Stimulated activated CD4-positive, alpha-beta T cell treated with anti-CD3 and anti-CD28 coated beads, Interleukin-4, amount 100 ng/mL, for 4 hours (primary cell): Measurements from ENCODE around the gene ACAA1.

Source experiments
- DNase-seq, 2 experiments: peaks; one replicate each; pipeline ENCODE4 v3.0.0-alpha.2; 2020

Gene ACAA1

DNA sequence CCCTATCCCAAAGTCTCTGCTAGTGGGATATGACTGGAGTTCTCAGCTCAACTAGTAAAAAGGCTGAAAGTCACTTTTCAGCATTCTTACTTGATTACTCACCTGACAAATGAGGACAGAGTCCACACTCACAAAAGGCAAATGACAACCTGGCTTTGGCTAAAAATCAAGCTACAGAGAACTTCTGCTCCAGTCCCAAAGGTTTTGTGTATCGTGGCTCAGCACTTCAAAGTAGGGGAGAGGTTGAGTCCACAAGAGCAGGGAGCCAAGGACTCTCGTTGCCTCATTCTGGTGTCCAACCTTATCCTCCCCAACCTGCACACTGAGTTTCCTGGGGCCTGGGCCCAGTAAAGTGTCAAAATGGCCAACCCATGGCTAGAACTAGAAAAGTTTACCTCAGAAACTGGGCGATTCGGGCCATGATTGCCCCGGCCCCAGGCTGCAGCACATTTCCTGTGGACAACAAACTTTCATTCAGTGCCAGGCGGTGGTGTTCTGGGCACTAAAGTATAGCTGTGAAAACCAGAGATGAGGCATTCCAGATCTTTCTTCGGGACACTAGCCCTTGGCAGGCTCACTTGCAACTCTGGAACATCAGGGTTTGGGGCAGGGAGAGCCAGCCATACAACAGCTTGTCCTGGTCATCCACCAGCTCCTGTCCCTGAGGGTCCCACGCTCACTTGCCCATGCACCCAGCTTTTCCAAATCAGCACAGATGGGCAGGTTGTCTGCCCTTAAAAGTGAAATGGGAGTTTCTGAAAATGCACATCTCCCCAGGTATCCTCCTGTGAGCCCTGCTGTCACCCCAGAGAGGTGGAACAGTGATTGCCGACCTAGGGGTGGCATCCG is 3.1 kb downstream of the ACAA1 start:
- no peak for DNase-seq

DNA sequence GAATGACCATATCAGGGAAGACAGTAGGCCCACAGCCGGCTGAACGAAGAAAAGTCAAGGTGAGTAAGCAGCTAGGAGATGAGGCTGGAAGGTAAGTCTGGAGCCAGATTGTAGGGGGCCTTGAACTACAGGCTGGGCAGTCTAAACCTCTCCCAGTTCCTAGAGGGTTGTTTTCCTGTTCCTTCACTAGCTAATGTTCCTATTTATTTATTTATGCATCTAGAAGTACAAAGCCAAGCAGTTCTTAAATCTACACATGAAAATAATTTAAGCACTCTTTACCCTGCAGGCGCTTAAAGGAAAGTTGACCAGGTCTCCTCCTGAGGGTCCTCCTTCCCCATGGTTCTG is 3.7 kb downstream of the ACAA1 start:
- DNase-seq, result no peak

DNA sequence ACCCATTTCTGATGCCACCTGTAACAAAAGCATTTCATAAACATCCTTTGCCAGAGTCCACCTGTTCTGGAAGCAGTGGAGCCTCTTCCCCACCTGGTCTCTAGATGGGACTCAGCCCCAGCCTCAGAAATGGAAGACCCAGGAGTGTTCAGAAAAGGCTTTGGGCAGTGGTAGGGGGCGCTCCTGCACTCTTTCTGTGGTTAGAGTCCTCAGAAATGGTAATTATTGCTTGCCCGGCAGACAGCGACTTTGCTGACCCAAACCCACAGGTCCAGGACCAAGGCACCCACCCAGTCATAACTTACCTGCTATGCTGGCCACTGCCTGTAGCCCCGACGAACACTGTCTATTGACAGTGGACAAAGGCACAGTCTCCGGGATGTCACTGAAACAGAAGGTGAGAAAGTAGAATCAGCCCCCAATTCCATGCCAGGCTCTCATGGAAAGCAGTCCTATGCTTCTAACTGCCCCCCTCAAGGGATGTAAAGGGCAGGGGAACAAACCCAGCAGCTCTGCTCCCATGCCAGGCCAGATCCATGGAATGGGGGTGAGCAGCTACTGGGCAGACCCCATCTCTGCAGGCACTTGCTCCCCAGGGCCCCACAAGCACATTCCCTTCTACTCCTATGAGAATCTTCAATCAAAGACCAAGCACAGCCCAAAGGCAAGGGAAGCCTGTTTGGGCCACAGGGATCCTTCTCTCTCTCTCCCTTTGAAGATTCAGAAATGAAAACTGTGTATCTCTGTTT is 5.1 kb downstream of the ACAA1 start:
- peak in 1 of 2 experiments; percentile 19 for DNase-seq

DNA sequence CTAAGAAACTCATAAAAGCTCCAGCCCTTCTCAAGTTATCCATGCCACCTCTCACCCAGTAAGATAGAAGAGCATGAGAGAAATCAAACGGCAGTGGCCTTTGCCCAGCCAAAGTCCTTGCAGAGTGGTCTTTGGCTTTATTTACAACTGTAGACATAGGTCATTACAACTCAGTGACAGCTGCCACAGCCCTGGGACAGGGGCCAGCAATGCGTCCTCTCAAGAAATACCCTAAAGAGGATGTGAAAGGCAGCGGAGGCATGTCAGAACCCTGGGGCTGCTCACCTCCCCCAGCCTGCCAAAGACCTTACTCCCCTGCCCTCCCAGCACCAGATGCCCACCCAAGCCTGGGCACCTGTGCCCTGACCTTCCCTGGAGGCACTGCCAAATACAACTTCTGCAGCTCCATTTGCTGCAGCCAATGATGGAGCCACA is 6.3 kb downstream of the ACAA1 start:
- no peak for DNase-seq

DNA sequence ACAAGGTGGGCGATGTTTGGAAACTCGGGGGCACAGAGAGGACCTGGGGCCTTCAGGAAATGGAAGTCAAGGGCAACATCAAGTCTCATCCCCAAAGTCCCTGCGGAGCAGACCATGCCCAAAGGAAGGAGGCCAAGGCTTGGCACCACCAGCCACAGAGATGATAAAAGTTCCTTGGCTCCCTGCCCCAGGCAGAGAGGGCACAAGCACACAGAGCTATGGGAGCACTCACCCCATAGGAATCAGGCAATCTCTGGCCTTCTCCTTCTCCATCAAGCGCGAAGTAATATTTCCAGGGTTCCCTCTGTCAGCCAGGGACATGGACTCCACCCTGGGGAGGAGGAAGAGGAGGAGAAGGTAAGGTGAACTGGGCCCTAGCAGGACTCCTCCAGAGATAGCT is 7.9 kb downstream of the ACAA1 start:
- no peak for DNase-seq

DNA sequence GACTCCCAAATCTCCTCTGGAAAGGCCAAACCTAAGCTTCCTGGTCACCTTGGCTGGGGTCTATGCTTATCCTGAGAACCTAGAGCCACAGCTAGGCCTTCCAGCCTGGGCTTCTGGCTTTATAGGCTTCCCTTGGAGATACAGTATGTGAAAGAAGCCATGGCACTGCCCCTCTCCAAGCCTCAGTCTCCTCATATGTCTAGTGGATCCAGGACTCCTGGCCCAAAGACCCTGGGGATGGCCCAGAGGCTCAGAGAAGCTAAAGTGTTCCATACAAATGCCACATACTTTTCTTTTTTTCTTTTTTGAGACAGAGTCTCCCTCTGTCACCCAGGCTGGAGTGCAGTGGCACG is 8.6 kb downstream of the ACAA1 start:
- no peak for DNase-seq

DNA sequence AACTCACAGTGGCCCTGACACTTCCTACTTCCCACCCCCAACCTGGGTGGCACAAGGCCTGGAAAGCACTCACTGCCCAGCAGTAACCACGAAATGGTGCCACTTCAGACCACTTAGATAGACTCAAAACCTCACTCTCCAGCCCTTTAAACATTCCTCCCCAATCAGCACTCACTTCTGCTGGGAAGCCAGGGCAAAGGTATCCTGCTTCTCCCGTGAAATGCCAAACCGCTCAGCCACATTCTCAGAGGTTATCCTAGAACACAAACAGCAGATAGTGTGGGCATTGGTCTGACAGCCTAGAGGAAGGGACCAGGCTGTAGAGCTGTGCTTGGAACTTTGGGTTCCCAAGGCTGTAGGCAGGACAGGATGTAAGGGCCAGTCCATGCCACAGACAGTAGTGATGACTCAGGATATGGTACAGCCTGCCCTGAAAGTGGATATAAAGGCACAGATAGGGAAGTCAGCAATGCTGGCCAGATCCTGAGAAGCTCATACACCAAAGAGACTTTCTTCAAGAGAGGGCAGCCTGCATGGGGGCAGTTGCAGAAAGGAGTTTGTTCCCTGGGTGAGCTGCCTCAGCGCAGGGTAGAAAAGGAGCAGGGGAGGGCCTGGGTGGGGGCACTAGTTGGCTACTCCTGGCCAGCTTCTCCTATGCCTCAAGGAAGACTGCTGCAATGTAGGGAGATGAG is 9.2 kb downstream of the ACAA1 start:
- no peak for DNase-seq

DNA sequence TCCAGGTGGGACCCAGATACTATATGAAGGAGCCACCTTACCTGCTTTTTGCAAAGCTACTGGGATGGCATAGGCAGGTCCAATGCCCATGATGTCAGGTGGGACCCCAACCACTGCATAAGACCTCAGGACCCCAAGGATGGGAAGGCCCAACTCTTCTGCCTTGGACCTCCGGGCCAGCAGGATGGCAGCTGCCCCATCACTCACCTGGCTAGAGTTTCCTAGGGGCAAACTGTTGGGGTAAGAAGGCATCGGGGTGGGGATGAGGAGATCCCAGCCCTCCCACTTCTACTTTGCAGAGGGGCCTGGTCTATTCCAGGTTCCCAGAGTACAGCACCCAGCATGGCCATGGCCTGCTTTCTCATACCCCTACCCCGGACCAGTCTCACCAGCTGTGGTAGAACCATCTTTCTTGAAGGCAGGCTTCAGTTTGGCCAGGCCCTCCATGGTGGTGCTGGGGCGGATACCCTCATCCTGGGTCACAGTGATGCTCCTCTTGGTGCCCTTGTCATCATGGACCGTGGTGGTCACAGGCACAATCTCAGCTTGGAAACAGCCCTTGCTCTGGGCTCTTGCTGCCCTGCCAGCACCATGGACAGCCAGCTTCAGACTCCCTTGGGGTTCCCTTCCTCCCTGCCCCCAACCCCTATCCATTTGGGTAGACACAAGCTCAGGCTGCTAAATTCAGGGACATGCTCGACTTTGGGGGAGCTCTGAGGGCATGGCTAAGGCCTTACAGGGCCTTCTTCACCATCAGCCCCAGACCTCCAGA is 10.6 kb downstream of the ACAA1 start:
- DNase-seq, result no peak

DNA sequence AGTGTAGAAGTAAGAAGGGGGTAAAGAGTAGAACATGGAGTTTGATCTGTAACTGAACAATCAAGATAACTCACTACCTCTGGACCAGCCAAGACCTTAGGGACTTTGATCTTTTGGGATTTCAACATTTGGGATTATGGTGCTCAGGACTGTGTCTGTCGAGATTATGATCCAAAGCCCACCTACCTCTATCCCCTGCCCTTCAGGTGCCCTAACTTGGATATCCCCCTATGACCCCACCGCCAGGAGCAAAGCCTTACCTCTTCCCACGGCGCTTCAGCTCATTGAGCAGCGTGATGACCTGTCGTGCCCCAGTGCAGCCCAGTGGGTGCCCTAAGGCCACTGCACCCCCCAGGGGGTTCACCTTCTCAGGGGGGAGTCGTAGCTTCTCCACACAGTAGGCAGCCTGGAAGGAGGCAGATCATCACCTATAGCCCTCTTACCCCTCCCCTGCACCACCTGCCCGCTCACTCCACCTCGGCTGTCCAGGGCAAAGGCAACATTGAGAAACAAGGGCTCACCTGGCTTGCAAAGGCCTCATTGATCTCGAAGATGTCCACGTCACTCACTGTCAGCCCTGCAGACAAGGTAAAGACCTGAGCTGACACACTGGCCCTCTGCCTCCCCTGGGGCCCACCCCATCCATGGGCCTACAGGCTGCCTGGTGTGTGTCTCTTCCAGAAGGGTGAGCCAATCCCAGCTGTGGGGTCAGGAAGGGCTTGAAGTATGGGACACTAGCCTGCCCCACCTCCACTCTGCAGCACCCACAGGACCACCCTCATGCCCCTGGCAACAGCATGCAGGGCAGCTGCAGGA is 11.4 kb downstream of the ACAA1 start:
- DNase-seq, result no peak

DNA sequence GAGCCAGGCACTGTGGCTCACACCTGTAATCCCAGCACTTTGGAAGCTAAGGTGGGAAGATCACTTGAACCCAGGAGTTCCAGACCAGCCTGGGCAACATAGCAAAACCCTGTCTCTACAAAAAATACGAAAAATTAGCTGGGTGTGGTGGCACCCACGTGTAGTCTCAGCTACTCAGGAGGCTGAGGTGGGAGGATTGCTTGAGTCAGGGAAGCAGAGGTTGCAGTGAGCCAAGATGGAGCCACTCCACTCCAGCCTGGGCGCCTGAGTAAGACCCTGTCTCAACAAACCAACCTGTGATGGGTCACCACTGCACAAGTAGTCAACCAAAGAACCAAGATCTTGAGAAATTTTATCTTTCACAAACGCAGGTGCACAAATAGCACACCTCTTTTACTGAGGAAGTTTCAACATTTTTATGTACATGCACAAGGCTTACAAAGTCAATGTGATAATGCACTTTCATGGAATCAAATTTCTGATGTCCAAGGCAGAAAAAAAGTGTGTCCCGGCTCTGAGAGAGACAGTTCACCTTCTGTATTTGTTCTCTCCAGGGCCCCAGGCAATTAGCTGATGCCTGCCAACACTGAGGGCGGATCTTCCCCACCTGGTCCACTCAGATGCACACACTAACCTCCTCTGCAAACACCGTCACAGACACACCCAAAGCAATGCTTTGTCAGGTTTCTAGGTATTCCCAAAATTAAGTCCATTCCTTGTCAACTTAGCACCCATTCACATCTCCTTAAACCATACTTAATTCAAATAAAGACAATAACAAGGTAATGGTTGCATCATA is 12.4 kb downstream of the ACAA1 start:
- DNase-seq, result no peak

DNA sequence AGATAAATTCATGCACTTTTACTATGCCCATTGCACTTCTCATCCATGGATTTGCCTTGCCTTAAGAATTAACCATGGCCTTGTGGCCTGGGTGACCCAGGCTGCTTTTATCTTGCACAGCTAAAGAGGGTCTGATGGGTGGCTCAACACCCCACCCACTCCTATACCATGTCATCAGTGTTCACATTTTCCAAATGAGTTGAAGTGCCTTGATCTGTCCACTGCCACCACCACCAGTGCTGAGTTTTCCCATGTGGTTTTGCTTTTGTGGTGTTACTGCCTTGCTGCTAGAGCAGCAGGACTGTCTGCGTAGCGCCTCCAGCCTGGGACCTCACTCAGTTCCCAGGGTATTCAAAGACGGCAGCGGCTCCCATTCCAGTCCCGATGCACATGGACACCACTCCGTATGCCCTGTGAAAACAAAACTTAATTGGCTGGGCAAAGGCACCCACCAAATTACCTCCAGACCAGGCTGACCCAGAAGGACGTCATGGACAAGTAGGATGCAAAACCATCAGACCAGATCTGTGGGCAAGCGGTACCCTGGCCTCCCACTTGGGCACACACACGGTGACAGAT is 14.1 kb downstream of the ACAA1 start:
- DNase-seq, result no peak

DNA sequence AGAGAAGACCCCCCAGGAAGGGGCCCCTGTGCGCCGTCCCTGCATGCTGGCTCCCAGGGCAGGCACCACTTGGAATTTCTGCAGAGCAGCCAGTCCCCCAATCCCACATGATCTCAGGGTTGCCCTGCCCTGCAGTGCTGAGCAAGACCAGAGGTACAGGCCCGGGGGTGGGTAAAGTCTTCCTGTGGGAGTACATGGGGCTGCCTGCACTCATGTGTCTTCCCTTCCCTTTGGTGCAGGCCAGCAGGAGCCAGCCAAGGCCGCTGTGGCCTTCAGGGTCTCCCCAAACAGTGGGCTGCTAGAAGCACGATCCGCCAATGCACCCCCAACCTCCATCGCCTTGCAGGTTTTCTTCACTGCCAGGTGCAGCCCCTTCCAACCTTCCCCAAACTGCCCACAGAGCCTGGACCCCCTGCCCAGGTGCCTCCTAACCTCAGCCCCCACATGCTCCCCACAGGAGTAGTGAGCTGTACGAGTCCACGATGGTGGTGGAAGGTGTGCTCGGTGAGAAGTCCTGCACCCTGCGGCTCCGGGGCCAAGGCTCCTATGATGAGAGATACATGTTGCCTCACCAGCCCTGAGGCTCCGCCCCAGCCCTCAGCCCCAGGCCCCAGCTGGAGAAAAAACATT is 15.0 kb downstream of the ACAA1 start:
- no peak for DNase-seq

DNA sequence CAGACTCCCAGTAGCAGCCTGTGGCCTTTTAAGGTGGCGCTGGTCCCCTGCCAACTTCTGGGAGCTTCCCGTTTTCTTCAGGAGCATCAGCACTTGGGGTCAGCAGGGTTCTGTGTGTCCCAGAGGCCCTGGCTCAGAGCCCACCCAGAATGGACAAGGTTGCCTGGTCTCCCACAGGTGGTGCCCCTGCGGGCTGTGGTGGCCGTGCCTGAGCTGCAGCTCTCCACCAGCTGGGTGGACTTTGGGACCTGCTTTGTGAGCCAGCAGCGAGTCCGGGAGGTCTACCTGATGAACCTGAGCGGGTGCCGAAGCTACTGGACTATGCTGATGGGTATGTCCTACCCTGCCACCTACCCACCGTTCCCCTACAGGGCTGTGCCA is 15.5 kb downstream of the ACAA1 start:
- no peak for DNase-seq

DNA sequence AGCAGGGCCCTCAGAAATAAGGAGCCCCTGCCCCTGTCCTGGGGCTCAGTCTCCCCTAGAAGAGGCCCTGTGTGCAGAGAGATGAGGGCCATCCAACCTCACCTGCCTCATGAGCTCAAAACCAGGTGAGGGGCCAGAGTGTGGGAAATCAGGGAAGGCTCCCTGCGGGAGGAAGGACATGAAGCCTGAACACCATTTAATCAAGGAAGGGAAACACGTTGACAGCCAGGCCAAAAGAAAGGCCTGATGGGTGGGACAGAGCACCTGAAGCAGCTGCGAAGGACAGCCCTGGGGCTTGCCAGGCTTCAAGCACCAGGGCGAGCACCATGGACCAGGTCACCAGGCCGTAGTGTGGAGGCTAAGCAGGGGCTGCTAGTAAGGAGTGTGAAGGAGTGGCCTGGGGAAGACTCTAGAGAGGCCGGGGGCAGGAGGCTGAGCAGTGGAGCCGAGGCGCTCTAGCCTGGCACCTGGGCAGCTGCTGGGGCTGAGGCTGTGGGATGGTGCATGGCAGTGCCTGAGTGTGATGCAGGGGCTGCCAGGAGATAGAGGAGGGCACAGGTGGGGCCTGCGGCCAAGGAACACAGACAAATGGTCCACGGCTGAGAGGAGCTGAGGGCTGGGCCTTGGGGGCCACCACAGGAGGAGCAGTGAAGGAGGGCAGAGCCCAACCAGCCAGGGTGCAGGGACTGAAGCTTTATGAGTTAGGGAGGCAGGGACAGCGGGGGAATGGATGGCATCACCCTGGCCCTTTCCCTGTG is 16.1 kb downstream of the ACAA1 start:
- no peak for DNase-seq

DNA sequence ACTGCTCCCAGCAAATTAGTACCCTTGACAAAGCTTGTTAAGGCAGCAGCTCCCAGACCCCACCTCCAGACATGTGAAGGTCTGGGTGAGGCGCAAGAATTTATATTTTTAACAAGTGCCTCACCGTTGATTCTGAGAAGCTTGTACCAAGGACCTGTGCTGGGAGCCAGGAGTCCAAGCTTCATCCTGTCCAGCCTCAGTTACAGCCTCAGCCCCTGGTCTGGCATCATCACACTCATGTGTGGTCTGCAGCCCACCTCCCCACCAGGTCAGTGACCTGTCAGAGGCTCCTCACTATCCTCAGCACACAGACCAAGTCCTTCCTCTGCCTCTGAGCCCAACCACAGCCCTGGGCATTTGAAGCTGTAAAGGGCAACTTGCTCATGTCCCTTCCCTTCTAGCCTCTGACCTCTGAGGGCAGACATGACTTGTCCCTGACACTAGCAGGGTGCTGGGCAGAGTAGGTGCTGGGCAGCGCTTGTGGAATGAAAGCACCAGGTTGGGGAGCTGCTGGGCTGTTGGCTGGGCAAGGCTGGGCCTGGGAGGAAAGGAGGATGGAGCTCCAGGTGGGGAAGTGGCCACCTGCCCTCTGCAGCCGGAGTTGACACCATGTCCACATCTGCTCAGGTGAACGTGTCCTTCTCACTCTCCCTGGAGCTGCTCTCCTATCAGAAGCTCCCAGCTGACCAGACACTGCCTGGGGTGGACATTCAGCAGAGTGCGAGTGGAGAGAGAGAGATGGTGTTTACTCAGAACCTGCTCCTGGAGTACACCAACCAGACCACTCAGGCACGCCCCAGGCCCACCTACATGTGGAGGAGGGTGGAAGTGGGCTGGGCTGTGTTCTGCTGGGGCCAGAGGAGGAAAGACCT is 16.9 kb downstream of the ACAA1 start:
- DNase-seq, result no peak

DNA sequence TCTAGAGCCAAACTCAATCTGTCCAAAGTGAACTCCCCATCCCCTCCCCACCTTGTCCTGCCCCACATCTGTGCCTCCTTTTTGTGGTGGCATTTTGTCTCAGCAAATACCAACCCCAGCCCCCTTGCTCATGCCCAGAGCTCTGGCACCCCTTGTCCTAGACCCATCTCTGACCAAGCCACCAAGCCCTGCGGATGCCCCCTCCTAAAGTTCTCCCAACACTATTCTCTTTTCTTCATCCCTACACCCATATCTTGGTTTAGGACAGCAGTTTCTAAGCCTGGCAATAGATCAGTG is 17.7 kb downstream of the ACAA1 start:
- DNase-seq, result no peak

DNA sequence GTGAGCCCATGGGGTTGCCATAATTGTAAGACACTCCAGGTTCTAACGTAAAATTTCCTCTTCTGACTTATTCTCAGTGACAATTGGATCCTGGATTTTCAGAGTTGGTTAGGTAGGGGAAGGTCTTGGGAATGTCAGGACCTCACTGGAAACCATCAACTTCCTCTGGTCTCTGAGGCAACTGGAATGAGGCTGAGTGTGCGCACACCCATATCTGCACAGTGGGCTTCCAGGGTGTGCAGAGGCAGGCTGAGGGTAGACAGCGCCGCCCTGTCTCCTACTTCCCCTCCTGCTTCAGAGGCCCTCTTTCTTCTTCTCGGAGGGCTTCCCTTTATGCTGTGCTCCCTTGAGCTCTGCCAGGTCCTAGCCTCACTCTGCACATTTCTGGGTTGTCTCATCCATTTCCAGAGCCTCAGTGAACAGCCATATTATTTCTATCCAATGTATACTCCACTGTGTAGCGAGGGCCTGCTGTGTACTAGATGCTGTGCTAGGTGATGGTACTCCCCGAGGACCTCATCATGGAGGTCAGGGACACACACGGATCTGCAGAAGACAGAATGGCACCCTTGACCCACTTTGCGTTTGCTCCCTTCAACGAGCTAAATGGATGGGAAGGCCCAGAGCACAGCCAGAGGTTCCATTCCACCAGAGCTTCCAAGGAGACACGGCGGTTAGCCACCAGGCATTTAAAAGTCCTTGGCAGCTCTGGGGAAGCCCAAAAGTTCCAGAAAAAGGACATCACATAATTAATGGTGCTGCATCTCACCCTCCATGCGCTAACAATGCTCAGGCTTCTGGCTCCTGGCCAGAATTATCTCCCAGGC is 18.3 kb downstream of the ACAA1 start:
- no peak for DNase-seq
